WTC11 (cell line): ENCODE results near the gene BRD4.

ENCODE experiments used
- CTCF ChIP-seq: fragments of 200-600 bp; IDR thresholded peaks from 2 replicates; pipeline ENCODE4 v1.8.0; 2022; ENCODE audit warnings: antibody characterized with exemption
- E2F5 ChIP-seq: sonication (generic); formaldehyde crosslinking; IDR thresholded peaks from 2 replicates; pipeline ENCODE4 v1.8.1; 2022; ENCODE audit warnings: mild to moderate bottlenecking, moderate library complexity, missing genetic modification reagents
- IRF2 ChIP-seq: sonication (generic); formaldehyde crosslinking; IDR thresholded peaks from 2 replicates; pipeline ENCODE4 v1.8.0; 2022; ENCODE audit warnings: low read depth, missing genetic modification reagents, borderline replicate concordance
- MAX ChIP-seq: sonication (generic); formaldehyde crosslinking; IDR thresholded peaks from 2 replicates; pipeline ENCODE4 v1.8.0; 2022; ENCODE audit warnings: mild to moderate bottlenecking, missing genetic modification reagents
- NFYB ChIP-seq: sonication (generic); formaldehyde crosslinking; conservative IDR thresholded peaks from 2 replicates; pipeline ENCODE4 v1.8.0; 2022; ENCODE audit warnings: low read depth, missing genetic modification reagents
- NR3C1 ChIP-seq: sonication (generic); formaldehyde crosslinking; conservative IDR thresholded peaks from 2 replicates; pipeline ENCODE4 v1.8.1; 2023; ENCODE audit warnings: low read depth, mild to moderate bottlenecking, missing genetic modification reagents
- RELA ChIP-seq: sonication (generic); formaldehyde crosslinking; IDR thresholded peaks from 2 replicates; pipeline ENCODE4 v1.8.1; 2022; ENCODE audit warnings: missing genetic modification reagents, mild to moderate bottlenecking, borderline replicate concordance
- SP1 ChIP-seq: sonication (generic); formaldehyde crosslinking; conservative IDR thresholded peaks from 2 replicates; pipeline ENCODE4 v1.8.1; 2022; ENCODE audit warnings: missing genetic modification reagents
- USF2 ChIP-seq: sonication (generic); formaldehyde crosslinking; IDR thresholded peaks from 2 replicates; pipeline ENCODE4 v1.8.1; 2023; ENCODE audit warnings: mild to moderate bottlenecking, missing genetic modification reagents, moderate library complexity
- ZBTB43 ChIP-seq: sonication (generic); formaldehyde crosslinking; IDR thresholded peaks from 2 replicates; pipeline ENCODE4 v1.8.1; 2023; ENCODE audit warnings: mild to moderate bottlenecking, missing genetic modification reagents
- ZNF416 ChIP-seq: fragments of 250-450 bp; sonication (Bioruptor Pico); IDR thresholded peaks from 2 replicates; pipeline ENCODE4 v1.9.0; 2021; ENCODE audit warnings: mild to moderate bottlenecking, inconsistent platforms
- ZNF423 ChIP-seq: fragments of 250-450 bp; sonication (Bioruptor Pico); IDR thresholded peaks from 2 replicates; pipeline ENCODE4 v2.1.2; 2022; ENCODE audit warnings: mild to moderate bottlenecking, moderate library complexity

- TF ChIP-seq SP1 (CRISPR knock-in tag): peak; percentile 49; the same call in 1 of the 2 replicates
- no peak for TF ChIP-seq NR3C1 (CRISPR knock-in tag)
- TF ChIP-seq USF2 (CRISPR knock-in tag): 0 out of 2 replicates have a peak, but pooled peaks have one; percentile 19
- no peak for TF ChIP-seq NFYB (CRISPR knock-in tag)
- TF ChIP-seq E2F5 (CRISPR knock-in tag): 0 out of 2 replicates have a peak, but pooled peaks have one; percentile 18
- no peak for TF ChIP-seq IRF2 (CRISPR knock-in tag)
- no peak for TF ChIP-seq MAX (CRISPR knock-in tag)
- TF ChIP-seq CTCF: no peak
- no peak for TF ChIP-seq RELA (CRISPR knock-in tag)
- no peak for TF ChIP-seq ZBTB43 (CRISPR knock-in tag)
- peak; percentile 73; the same call in 1 of the 2 replicates for TF ChIP-seq ZNF416 (CRISPR knock-in tag)
- TF ChIP-seq ZNF423: peak; percentile 56; the same call in 1 of the 2 replicates
These were observed 136.7 kb downstream of the BRD4 start for GRCh38 chr19:15195371-15196334.
